HG02763 (cell line): ENCODE results near the gene IRAG1.

Experiments used
- ATAC-seq: cut with Tn5 transposase; IDR thresholded peaks from one replicate; pipeline ENCODE4 v1.9.1; 2021; ENCODE audit warnings: mild to moderate bottlenecking, moderate library complexity; ENCODE audit not compliant: unreplicated experiment

IRAG1 gene

DNA sequence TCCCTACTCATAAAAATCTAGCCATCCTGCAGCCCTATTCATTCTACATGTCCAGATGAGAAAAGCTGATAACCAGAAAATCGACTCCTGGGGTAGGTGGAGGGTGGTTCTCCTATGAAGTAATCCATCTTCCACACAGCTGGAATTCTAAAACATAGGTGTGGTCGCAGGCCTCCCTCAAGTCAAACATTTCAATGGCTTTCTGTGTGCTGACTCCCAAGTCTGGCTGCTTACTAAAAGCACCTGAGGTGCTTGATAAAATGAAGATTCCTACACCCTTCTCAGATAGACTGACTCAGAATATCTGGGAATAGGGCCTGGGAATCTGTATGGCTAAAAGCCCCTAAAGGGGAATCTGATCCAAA, 26.1 kb downstream of the IRAG1 start:
- no peak for ATAC-seq

DNA sequence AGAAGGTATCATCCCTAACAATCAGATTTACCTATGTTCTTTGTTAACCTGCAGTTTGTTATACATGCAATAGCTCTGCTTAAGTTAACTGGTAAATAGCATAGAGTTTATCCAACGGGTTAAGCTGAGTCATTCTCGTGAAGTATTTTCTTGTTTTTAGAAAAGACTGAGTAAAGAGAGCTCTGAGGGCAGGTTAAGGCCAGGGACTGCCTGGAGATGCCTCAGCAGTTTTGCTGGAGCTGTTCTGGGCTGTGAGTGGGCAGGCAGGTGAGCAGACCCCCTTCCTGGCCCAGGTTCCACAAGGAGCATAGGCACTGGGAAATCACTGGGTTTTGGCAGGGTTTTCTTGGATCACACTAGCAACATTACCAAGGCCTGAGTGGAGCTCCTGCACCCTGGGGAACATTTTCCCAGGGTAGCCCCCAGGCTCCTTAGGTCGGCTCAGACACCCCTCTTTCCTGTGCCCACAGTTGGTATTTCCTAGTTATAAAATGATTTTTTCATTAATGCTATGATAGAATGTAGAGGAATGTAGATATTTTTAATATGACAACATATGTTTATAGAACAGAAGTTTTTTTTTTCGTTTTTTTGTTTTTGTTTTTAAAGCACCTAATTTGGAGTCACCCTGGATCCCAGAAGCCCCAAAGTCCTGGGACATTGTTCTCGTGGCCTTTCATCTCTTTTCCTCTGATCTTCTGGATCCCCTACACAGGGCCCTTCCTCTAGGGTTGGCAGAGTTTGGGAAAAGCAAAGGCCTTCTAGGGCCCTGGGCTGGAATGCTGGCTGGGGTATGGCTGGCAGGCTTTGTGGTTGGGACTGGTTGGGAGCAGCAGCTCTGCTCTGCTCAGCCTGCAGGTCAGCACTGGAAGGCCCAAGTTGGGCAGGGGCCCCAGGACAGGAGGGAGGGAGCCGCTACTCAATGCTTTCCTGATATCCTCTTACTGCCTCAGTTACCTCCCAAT, 26.7 kb downstream of the IRAG1 start:
- no peak for ATAC-seq

DNA sequence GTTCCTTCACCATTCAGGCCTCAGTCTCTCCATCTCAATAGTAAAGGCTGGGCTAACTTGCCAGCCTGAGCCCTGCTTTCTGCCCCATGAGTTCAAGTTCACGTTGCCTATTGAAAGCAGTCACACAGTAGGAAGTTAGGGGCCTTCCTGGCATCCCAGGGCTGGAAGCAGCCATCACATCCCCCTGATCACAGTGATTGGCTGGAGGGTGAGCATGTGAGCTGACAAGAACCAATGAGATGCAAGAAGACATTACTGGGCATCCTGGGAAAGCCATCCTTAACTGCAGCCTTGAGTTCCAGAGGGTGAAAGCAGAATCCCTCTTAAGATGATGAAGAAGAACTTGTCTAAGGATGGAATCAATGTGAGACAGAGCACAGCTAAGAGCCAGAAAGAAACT, 29.1 kb downstream of the IRAG1 start:
- no peak for ATAC-seq

DNA sequence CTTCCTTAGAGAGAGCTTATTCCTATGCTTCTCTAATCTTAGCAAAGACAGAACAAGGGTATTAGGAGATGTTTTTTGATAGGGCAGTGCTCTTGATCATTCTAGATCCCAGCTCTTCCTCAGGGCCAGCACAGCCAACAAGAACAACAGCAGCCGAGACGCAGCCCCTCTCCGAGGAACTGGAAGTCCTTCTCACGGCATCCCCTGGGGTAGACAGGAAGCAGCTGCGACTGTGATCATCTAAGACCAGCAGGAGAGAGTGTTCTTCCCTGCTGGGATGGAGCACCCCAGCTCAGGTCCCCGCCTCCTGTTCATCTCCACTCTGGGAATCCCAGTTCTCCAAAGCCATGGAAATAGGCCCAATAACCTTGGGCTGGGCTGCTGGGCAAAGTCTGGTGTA, 29.6 kb downstream of the IRAG1 start:
- no peak for ATAC-seq

DNA sequence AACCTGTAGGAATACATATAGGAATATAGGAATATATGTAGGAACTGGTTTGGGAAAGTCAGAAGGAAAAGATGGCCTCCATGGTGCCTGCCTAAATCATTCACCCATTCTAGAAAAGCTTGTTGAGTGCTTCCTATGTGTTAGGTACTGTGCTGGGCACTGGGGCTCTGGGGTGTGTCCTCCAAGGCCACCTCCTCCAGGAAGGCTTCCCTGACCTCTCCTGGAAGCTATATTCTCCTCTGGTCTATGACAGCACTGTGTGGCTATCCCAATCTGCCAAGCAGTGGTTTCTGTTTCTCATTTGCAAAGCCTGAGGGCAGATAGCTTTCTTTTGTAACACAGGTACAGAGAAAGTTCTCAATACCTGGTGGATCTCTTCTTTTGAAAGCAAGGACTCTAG, 30.2 kb downstream of the IRAG1 start:
- no peak for ATAC-seq

DNA sequence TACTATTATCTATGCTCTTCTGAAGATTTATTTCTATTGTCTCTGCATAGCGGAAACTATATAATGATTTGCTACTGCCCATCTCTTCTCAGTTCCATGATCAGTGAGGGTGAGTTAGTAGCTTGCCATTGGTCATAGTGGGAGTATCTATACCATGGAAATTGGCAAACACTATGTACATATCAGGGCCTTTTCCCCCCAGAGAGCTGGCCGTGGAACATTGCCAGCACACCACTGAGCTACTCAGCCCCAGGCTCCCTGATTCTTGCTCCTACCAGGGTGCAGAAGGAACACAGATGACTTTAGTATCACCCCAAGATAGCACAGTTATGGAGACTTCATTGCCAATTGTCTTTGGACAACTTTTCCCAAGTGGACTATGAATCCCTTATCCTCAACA, 33.2 kb downstream of the IRAG1 start:
- no peak for ATAC-seq

DNA sequence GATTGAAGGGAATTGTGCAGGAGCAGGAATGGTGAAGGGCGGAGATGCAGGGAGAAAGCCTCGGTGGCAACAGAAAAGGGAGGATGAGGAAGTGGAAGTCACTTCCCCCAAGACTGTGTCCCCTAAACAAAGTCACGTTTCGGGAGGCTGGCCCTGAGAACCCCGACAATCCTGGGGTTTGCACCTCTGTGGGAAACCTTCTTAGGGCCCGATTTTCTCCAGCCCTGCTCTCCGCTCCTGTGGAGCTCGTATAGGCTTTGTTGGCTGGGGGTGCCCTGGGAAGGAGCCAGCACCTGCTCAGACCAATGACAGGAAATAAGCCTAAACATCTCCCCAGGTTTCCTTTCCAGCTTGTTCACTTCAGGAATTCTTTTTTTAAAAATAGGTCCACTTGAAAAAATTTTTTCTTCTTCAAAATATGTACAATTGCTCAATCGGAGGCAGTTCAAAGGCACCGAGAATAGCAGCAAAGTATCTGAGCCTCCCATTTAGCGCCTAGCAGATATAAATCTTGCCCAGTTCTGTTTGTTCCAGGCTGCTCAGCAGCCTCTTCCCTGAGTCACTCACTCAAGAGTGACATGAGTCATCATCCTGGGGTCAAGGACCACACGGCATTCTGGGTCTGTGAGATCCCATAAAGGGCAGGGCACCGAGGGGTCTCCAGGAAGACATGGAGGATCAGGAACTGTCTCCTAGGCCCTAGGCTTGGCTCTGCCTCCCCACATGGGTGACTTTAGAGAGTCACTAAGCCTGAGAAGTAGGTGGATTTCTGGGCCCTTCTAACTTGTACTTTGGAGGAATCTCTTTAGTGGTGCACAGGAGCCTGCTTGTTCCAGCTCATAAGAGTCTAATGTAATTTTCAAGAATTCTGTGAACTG, 34.0 kb downstream of the IRAG1 start:
- ATAC-seq, result no peak

DNA sequence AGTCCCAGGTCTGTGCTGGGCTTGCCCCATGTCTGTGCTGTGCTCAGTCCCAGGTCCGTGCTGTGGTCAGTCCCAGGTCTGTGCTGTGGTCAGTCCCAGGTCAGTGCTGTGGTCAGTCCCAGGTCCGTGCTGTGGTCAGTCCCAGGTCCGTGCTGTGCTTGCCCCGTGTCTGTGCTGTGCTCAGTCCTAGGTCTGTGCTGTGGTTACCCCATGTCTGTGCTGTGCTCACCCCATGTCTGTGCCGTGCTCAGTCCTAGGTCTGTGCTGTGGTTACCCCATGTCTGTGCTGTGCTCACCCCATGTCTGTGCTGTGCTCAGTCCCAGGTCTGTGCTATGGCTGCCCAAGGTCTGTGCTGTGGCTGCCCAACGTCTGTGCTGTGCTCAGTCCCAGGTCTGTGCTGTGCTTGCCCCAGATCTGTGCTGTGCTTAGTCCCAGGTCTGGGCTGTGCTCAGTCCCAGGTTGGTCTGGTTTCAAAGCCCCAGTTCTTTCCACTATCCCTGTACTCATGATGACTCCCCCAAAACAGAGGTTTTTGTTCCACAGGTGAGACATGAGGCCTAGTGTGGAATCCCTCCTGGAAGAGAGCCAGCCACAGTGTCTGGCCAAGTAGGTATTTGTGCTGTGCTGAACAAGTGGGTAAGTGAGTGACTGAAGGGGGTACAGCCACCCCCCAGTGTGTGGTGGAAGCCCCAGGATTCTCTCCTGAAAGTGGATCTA, 34.8 kb downstream of the IRAG1 start:
- no peak for ATAC-seq

DNA sequence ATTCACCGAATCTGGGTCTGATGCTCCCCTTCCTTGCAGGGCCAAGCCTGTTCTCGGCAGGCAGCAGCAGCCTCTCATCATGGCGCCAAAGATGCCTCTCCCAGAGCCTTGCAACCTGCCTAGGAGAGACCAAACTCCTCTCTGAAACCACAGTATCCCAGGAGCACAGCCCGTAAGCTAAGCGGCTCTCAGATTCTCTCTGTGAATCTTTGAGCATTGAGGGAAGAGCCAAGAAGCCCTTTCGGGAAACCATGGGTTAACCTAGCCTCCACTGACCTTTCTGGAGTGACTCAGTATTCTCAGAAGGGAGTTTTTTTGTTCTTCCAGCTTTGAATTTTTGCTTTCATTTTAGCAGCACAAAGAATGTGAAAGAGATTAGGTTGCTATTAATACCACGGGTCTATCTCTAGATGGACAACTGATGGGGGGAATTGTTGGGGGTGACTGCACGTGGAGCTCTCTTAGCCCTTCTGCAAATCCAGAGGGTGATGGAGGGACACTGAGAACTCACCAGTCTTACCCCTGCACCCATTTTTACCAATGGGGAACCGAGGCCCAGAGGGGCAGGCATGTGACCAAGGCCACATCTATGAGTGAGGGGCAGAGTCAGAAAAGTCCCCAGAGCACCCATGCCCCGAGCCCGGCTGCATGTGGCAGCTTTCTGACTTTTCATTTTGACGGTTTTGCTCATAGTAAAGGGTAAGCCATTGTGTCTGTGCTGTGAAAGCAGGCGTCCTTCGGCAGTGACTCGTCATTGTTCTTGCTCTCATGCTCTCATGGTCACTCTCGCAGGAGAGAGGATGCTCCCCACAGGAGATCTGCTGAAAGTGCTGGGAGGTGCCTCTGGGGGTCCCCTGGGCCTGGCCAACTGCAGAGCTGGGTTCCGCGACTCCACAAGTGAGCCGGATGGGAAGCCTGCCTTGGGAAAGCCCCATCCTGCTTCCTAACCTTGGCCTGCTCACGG, 36.0 kb downstream of the IRAG1 start:
- peak; percentile 52 for ATAC-seq

DNA sequence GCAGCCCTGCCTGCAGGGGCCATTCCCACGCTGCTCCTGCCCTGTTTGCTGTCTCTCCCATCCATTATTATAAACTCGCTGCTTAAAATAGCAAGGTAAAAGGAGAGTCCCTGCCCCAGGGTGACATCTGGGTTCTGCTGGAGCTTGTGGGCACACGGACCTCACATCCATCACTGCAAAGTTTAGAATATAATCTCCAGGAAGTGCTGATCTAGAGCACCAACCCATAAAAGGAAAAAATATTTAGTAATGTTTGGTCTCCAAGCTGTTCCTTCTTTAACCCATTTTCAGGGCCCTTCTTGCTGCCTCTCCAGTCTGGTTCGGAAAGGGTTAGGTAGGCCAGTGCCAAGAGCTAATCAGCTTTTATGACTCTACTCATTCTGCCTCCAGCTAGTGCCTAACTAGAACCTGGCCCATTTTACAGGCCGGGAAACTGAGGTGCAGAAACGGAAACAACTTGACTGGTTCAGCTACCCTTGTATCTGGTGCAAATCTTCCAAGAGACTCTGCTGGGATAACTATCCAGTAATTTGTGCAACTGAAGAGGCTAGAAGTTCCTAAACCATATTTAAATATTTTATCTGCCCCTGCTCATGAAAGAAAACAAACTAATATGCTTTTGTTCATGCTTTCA, 37.5 kb downstream of the IRAG1 start:
- ATAC-seq, result no peak

DNA sequence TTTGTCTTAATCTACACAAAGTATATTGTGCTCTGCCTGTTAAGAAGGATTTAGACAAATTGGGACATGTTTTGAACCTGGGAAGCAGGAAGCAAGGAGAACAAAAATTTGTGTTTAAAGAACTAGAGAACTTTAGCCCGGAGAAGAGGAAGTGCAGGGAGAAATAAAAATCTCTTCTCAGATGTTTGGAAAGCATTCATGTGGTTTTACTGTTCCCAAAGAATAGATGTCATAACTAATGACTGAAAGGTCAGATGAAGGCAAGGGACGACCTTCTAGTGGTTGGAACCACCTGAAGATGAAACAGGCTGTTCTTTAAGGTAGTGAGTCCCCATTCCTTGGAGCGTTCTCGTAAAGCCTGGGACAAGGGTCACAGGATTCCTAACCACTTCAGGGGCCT, 38.3 kb downstream of the IRAG1 start:
- no peak for ATAC-seq

DNA sequence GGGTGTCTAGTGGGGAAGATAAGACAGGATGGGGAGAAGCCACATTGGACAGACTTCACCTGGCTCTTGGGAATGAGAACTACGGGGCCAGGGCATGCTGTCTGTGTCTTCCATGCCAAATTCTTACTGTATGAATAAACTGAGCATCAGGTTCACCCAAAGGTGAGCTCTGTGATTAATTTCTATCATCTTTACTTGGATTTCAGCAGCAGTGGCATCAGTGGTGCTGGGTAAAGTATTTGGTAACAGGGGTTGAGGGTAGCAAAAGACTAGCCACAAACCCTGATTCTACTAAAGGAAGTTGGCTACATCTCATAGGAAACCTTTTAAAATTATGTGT, 38.8 kb downstream of the IRAG1 start:
- ATAC-seq, result no peak

DNA sequence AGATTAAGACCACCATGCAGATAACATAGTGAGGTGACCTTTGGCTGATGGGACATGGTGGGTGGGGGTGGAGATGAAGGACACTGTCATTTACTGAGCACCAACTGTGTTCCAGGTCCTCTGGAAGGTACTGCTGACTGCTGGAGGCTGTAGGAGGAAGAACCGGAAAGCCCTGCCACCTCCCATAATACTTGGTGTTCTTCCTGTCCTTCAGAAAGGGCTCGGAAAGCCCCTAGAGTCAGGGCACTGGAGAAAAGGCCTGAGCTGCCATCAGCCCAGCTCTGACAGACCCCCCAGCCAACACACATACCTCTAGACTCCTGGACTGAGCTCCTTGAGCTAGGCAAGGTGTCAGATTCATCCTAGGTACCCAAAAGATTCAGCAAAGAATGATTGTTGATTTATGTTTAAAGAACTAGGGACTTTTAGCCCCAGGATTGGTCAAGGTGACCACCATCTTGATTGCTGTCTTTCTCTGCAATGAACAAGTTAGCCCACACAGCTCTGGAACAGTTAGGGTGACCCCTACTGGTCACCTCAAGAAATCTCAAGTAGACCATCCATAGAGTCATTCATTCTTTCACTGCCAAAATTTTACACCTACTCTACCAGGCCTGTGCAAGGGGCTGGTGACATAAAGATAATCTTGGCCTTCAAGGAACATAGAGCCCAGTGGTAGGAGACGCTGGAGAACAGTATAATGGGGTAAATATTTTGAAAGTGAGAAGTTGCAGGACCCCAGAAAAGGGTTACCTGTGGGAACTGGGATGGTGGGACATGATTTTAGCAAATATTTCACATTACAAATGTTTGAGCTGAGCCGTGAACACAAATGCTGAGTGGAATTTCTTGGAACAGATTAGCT, 39.4 kb downstream of the IRAG1 start:
- no peak for ATAC-seq

DNA sequence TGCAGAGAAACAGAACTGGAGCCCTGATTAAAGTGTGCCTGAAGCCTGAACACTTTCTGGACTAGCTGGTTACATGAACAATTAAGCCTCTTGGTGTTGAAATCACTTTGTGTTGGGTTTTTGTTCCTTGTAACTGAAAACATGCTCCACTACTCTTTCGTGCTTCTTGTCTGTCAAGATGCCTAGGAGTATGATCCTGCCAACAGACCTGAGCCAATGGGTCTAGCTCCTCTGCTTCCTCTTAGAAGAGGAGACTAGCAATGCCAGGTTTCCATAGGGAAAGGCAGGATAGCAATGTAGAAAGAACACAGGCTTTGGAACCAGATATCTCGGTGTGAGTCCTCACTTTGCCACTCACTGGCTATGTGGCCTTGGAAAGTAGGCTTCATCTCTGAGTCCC, 40.3 kb downstream of the IRAG1 start:
- no peak for ATAC-seq

DNA sequence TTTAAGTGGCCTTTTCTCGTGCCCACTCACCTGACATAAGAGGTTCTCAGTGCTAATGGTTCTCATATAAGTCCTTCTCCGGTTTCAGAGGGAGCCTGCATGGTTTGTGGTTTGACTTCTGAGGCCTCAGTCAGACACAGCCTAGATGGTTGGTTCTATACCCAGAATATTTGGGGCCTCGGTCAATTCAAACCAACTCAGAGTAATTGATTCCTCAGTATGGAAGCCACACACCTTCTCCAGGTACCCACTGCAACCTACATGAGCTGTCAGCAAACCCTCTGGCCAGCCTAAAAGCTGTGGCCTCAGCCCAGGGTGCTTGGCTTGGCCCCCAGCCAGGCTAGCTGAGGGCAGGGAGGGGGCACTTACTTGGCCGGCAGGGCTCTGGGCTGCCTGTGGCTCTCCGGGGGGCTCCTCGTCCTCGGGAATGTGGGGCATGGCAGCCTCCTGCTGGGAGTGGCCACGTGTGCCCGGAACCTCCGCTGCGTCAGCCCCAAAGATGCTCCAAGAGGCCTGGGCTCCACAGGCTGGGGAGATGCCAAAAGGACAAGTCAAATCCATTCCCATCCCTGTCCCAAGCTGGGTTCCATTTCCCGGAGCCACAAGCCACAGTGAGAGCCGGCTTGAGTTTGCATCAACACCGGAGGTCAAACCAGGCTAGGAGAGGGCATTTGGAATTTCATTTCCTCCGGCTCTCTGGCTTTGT, 41.7 kb downstream of the IRAG1 start:
- ATAC-seq, result no peak

DNA sequence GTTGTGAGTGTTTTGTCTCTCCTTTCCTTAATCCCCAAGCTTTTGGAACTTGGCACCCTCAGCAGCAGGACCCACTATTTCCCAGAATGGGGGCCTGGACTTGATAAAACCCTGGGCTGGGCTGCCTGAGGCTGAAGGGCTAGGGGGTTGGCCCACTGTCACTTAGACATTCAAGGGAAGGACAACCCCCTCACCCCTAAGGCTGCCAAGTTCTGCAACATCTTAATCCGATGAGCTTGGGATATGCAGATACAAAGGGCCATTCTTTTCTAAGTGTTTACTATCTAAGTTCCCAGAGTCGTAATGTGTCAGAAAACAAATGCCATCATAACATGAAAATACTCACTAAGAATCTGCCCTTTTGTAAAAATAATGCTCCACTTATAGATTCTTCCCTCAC, 42.9 kb downstream of the IRAG1 start:
- no peak for ATAC-seq

DNA sequence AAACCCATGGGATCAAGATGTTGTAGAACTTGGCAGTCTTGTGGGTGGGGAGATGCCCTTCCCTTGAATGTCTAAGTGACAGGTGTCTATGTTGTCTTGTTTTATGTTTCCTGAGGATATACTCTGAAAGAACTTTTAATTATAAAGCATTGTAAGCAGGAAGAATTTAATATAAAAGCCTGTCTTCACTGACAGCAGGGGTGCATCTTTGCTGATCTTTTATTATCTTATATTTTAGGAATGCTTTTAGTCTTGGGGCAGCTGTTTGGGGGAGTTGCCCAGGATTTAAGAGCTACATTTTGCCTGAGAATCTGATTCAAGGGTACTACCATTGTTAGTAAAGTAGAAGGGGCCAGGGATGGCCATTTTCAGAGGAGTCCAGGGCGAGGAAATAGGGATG, 43.4 kb downstream of the IRAG1 start:
- no peak for ATAC-seq

DNA sequence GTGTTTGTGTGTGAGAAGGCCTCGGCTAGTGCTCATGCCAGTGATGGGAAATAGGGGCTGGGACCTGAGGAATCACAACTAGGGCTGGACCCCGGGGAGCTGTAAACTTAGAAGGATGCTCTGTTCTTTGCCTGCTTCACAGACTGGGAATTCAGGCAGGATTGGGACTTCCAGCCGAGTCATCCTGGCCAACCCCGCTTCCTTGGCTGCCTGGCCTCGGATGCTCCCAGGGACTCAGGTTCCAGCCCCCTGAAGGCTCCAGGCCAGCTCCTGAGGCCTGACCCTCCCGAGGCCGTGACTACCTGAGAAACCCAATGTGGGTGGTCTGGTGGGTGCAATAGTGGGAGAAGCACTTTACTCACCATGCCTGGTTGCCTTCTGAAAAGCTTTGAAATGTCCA, 44.7 kb downstream of the IRAG1 start:
- ATAC-seq, result no peak
